GM21447 (cell line): Measurements from ENCODE around the gene P2RX2.

ENCODE experiments used
- ATAC-seq: cut with Tn5 transposase; IDR thresholded peaks from one replicate; pipeline ENCODE4 v1.9.1; 2021; ENCODE audit not compliant: unreplicated experiment

The P2RX2 gene

DNA sequence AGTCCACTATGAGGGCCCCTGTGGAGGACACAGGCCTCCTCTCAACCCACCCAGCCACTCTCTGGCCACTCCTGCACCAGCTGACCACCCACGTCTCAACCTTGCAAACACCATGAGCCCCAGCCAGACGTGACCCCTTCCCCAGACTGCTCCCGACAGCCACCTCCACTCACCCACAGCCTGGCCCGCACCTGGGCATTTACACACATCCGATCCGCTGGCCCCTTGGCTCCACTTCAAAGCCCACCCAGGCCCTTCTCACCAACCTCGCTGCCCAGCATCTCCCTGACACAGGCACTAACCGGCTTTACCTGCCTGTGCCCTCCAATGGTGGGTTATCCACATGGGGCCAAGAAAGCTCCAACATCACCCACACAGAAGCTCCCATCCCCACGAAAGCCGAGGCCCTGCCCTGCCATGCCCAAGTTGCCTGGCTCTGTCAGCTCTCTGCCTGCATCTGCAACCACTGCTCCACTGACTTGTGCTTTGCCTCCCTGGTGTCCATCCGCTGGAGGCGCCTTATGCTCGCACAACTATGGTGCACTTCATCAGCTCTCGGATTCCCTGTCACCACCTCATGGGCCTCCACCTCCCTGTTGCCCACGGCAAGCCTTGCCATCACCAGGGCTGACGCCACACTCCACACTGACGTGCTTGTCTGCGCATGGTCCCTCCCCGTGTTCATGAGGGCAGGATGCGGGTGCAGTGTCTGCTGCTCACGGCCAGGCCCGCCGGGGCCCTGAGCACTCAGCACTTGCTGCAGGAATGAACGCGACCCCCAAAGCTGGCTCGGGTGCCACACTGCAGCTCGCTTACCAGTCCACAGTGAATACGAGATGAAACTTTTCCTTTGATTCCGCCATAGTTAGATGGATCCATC is 16.7 kb downstream of the P2RX2 start:
- ATAC-seq: no peak

DNA sequence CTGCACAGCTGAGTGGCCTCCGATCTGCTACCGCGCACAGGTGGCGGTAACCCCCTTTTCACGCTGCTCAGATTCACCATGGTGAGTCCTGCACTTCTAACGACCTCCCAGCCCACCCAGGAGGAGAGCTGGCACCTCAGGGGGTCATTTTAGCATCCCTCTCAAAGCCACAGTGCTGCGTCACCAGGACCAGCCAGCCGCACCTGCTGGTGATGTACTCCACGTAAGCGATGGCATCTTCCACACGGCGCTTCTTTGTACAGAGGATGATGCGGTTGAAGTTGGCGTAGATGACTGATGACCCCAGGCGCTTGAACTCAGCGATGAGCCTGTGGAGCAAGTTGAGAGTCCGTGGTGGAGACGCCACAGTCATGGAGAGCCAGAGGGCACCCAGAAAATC is 19.2 kb downstream of the P2RX2 start:
- no peak for ATAC-seq

DNA sequence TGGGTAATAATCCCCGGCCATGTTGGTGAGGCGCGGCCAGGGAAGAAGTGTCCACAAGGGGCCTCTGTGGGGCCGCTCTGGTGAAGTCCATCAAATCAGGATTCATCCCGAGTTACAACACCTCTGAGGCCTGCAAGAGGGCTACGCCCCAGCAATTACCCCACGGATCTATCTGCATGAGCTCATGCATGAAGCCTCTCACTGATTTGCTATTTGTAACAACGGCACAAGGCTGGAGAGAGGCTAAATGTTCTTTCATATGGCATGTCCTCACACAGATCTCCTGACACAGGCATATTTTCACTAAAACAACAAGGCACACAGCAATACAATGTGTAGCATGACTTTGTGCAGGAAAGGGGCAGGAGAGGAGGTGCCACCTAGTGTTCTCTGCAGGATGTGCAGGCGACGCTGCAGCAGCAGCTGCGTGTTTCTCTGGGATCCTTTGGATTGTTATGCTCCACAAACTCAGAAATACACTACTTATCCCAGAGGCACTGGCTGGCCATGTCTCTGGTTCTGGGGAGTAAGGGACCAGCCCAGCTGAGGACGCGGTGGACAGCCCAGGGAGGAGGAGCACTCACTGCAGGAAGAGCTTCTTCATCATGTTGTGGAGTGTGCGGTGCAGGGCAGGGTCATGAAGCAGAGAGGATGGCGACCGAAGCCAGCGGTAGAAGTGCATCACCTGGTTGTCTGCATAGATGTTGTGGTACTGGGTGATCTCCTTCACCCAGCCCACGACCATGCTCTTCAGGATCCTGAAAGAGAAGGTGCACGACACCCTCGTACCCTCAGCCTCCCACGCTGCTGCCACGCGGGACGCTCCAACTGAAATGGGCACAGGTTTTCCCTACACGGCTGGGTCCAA is 20.2 kb downstream of the P2RX2 start:
- ATAC-seq: no peak

DNA sequence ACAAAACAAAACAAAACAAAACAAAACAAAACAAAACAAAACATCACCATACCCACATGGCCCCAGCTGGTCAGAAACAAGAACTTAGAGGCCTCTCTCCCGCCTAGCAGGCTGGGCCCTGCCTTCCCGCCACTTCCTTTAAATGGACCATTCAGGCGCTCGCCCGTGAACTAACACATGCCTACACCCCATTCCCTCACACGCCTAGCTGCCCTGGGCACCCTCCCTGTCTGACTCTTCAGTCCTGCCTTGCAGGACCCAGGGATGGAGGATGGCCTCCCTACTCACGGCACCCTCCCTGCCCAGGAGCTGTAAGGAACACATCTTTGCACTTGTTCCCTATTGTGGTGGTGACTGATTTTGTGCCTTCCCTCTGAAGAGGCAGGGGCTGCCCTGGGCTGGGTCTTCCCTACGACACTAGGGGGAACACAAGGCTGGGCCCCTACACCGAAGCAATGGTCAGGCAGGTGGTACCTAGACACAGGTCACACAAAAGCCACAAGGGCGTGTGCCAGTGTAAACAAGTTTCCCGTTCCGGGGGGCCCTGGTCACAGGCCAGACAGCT is 21.5 kb downstream of the P2RX2 start:
- no peak for ATAC-seq

DNA sequence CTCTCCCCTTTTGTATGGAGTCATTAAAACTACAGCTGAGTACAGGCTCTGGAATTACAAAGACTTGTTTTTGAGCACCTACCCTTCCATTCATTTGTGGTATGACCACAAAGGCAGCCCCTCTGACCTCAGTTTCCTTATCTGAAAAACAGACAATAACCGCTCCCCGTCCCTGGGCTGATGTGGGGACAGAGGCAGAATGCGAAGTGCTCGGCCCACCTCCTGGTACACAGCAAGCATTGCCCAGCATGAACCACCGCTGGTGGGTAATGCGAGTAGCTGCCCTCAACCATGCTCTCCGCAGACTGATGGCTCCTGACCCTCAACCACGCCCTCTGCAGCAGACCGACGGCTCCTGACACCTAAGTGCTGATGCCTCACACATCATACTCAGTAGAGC is 22.4 kb downstream of the P2RX2 start:
- no peak for ATAC-seq

DNA sequence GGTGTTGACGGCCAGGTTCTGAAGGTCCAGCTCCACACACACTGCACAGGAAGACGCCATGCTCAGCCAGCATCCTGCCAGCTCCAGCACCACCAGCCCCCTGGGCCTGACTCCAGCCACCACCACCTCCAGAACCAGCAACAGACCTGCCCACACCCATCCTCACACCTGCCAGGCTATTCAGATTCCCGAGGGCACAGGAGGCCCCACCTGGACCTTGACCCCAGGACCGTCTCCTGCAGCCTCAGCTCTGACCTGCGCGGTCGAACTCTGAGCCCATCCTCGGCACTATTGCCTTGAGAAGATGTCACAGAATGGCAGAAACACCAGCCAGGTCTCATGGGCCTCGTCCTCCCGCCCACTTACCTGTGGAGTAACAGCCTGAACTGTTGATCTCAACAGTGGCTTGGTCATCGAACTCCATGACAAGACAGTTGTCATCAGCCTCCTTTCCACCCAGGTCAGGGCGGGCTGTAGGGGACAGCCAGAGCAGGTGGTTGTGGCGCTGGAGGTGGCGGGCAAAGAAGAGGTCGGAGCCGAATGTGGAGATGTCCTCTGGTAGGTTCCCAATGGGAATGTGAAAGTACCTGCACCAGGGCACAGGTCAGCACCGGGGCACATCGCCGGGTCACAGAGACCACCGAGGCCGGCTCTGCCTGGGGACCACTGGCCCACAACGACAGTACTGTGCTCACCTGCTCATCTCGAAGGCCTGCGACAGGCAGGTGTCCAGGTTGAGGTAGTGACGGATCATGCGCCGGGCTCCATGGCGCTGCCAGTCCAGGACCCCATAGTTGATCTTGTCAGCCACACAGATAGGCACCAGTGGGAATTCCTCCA is 23.5 kb downstream of the P2RX2 start:
- ATAC-seq: no peak

DNA sequence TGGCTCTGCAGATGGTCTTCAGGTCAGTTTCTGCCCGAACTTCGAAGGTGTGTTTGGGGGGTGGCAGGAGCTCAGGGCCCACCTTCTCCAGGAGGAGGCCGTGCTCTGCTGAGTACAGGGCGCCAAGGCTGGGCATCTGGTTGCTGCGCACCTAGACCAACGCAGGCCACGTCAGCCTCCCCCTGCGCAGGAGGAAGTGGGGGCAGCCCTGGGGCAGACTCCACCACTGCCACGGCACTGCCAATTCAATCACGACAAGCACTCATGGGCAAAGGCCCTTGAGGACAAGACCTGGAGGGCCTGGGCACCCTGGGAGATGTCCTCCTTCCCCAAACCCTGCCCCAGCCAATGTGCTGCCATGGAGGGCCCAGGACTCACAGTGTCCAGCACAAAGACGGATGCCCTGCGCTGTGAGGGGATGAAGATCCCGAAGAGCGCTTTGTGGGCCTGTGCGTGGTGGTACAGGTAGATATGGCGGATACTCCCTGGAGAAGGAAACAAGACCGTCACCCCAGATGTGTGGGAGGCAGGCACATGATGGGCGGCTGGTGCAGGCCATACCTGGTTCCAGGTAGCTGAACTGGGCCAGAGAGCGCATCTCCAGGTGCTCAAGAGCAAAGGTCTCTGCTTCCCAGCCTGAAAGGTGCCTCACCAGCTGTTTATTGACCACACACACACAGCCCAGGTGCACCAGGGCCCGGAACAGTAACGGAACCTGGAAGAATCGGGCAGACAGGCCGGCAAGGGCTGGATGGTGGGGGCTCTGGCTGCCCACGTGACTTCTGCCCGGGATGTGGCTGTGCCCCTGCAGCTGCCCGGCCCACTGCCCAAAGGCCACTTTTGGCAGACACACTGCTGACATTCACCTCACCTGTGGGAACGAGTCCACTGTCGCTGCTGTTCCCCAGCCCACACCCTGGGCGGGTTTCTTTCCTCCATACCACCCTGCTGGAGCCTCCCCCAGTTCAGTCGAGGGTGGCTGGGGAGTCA is 24.6 kb downstream of the P2RX2 start:
- ATAC-seq: no peak

DNA sequence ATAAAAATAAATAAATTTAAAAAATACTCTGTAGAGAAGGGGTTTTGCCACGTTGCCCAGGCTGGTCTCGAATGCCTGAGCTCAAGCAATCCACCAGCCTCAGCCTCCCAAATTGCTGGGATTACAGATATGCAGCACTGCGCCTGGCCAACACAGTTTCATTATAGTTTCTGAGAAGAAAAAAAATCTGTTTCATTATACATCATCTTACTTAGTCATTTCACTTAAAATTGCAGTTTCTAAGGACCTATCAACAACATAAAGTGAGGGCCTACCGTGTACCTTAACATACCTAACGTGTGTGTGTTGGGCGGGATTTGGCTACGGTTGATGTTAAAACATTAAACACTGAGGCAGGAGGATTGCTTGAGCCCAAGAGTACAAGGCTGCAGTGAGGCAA is 28.3 kb downstream of the P2RX2 start:
- no peak for ATAC-seq

DNA sequence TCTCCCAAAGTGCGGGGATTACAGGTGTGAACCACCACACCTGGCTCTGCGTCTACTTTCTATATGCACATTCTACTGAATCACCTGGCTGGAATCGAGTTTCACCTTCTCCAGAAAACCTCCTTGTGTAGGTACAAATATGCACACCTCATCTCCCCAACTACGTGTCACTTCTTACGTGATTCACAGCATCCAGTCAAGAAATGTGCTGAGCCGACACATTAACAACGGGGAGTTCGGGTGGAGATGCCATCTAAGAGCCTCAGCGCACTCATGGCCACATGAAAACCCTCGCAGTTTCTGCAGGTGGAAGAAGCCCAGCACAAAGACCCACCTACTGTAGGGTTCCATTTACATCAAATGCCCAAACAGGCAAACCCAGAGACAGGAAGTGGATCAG is 29.3 kb downstream of the P2RX2 start:
- no peak for ATAC-seq

DNA sequence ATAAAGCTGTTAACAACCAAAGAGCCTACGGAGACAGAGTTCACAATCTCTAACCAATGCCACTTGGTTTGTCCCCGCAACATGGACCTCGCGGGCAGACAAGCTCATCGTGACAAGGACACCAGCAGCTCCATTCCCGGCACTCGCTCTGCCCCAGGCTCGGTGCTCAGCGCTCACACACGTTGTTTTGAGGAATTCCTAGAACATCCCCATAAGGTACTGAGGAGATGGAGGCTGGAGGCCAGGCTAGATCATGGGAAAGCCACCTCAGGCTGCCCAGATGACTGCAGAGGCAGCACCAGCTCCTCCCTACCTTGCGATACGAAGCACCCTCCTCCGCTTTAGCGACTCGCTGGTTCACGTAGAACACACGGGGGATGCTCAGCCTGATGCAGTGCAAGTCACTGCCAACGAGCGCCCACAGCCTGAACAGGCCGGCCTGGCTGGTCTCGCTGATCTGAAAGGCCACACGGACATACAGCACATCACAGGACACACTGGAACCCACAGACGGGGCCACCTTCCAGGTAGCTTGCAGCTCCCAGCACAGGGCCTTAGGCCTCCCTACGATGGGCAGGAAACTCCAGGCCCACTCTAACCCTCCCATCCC is 30.1 kb downstream of the P2RX2 start:
- no peak for ATAC-seq

DNA sequence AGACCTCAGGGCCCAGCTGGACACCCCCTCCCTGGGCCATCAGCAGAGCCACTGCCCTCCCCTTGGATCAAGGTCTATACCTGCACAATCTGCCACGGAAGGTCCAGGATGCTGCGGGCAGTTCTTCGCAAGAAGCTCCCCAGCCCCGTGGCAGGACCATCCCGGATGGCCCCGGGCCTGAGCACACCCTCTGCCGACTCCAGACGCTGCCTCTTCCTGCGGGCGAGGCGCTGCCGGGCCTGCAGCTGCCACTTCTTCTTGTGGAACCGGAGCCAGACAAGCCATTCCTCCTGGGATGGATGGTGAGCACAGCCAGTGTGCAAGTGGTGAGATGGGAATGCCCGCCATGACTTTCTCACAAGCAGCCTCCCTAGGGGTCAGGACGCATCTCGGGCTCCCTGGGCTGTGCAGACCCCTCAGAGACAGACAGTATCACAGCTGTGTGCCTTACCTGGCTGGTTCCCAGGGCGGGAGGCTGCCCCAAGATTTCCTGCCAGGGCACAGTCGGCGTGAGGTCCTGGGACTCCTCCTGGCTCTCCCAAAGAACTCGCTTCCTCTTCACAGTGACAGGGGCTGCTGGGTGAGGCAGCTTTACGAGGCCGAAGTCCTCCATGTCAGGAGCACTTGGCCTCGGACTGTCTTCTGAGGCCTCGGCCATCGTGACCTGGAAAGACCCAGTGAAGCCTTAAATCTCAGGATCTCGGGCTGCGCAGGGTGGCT is 30.8 kb downstream of the P2RX2 start:
- ATAC-seq: no peak

DNA sequence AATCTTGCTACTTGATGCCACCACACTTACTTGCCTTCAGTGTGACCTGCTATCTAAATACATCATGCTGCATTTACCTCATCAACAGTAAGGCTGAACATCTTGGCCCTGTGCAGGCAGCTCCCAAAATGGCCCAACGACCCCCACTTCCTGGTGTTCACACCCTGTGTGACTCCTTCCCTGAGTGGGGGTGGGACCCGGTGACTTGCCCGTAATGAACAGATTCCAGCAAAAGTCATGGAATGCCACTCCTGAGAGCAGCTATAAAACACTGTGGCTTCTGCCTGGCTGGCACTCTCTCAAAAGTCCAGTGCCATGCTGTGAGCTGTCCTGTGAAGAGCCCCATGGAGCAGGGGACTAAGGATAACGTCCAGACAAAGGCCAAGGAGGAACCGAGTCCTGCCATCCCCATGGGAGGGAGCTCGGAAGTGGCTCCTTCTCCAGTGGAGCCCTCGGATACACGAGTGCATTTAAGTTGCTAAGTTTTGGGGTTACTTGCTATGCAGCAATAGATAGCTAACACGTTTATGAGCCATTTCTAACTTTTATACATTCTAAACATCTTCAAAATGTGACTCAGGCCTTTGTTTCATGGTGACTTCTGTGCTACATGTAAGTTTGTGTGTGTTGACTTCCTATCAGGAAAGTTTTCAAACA is 33.0 kb downstream of the P2RX2 start:
- ATAC-seq: no peak

DNA sequence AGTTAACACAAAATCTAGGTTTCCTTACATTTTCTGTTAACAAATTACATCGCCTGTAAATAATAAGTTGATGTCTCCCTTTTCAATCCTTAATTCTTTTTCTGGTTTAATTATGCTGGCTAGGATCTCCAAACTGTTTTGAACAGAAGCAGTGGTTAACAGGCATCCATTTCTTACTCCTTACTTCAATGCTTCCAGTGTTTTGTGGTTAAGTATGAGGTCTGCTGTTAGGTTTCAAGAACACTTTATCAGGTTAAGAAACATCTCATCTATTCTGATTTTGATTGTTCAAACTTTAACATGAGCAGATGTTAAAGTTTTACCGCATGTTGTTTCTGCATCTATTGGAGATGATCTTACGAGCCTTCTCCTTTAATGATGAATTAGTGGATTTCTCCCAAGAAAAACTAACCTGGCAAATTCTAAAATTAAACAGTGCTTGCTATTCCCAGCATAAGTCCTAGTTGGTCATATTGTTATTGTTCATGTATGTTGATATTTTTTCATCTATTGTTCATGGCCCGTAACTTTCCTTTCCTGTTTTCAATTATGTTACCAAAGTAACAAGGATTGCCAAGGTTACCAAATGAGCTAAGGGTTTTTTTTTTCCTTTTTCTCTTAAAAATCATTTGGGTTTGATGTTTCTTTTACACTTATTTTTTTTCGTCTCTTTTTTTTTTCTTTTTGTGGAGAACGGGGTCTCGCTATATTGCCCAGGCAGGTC is 35.2 kb downstream of the P2RX2 start:
- ATAC-seq: no peak

DNA sequence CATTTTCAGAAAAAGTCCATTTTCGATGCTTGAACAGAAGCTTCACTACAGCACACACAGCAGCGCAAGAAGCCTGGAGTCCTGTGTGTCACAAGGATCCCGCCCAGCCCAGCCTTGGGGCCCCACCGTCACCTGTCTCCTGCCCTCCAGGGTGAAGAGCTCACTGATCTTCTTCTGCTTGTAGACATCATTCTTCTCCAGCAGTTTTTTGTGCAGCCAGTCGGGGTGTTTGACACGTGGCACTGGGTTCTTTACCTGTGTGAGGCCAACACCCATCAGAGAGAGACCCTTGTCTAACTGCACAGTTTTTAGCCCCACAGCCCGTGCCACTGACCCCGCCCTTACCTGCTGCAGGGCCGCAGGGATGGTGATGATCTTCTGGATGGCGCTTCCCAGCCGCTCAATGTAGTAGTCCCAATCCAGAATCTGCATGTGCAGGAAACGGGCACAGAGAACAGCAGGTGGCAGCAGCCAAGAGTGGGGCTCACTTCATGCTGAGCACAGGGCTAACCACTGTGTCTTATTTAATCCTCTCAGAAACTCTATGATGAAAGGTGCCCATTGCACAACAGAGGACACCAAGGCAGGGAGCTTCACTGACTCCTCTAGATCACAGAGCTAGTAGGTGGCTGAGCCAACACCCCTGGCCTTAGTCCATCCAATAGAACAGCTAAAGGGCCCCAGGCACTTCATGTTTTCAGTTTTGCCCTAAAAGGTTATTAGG is 38.6 kb downstream of the P2RX2 start:
- ATAC-seq: no peak

DNA sequence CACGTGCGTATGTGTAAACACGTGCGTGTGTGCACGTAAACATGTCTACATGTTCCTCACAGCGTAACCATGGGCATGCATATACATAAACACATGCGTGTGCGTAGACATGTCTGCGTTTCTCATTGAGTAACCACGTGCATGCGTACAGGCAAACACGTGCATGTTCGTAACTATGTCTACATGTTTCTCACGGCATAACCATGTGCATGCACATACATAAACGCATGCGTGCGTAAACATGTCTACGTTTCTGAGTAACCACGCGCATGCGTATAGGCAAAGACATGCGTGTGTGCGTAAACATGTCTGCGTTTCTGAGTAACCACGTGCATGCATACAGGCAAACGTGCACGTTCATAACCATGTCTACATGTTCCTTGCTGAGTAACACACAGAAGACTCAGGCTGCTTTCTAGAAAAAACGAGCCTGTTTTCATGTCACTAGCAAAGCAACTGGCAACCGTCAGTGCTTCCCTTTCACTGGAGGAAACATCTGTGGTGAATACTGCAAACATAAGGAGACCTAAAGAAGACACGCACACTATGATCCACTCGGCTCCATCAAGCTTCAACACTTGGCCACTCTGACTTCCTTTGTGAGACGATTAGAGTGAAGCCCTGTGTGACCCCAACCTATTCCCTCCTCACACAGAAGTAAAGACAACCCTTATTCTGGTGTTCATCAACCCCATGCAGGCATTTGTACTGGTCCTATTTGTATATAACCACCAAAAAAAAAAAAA is 39.7 kb downstream of the P2RX2 start:
- ATAC-seq: no peak

DNA sequence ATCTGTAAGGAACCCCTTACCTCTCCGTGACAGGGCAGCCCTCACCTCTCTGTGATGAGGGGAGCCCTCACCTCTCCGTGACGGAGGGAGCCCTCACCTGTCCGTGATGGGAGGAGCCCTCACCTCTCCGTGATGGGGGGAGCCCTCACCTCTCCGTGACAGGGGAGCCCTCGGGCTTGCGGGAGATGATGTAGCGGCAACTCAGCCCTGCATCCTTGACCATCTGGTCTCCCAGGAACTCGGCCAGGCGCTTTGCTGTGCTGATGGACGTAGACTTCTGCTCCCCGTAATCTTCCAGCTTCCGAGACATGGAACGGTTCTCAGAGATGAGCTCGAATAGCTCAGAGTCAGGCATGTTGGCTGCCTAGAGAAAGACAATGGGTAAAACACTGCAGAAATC is 40.6 kb downstream of the P2RX2 start:
- no peak for ATAC-seq
